AG04450 (cell line): Measurements from ENCODE around the gene RIN3. TPM values are rescaled to one million over a fixed set of nuclear protein-coding genes. Genes with fewer than 3 reads are reported as not detected.

ENCODE experiments used
- CTCF ChIA-PET: fragments of 300-600, 350-600 bp; formaldehyde crosslinking; extraction: SDS; loops from one replicate; lab custom pipeline; 2022; ENCODE audit warnings: antibody characterized with exemption, inconsistent platforms; lab: Charles Lee
- POLR2A ChIA-PET: fragments of 350-600 bp; formaldehyde crosslinking; extraction: SDS; loops from one replicate; lab custom pipeline; 2021; ENCODE audit warnings: antibody characterized with exemption, inconsistent platforms; lab: Yijun Ruan, JAX
- DNase-seq: peaks from one replicate; pipeline ENCODE4 v3.0.0-alpha.2; 2011; ENCODE audit warnings: low read depth, low spot score
- H3K27ac ChIP-seq: one replicate; pipeline ENCODE4 v1.5.1; 2012; ENCODE audit warnings: low read depth, low read length, control low read depth
- H3K27me3 ChIP-seq: one replicate; pipeline ENCODE4 v1.6.0; 2012; ENCODE audit warnings: low read length; ENCODE audit not compliant: control insufficient read depth, insufficient read depth
- H3K4me3 ChIP-seq: 2 replicates; pipeline ENCODE4 v1.5.1; 2011; ENCODE audit warnings: mild to moderate bottlenecking, low read depth, low read length, control low read depth
- H3K9me3 ChIP-seq: 2 replicates; pipeline ENCODE4 v1.5.1; 2012; ENCODE audit warnings: low read length; ENCODE audit not compliant: control insufficient read depth, insufficient read depth
- CTCF ChIP-seq: IDR thresholded peaks from 2 replicates; pipeline ENCODE4 v1.5.1; 2011; ENCODE audit warnings: low read depth, low read length, control low read depth, inconsistent platforms
- polyA plus RNA-seq: library from polyadenylated mRNA; depleted of rRNA; stranded (reverse); fragments of >200 nt; gene quantifications from 2 replicates; pipeline ENCODE4 v1.2.3, GENCODE V29; 2011

RIN3 gene
- polyA plus RNA-seq, 1 experiment, result 3.7 TPM

GRCh38 chr14:92472860-92473259 lies 40.7 kb upstream of the RIN3 start:
- no peak for TF ChIP-seq CTCF
- ChIA-PET CTCF (interaction anchor here (1.2 kb wide), 1 partner anchor 208 kb away, joined by 3 read pairs; no protein-coding TSS in a partner anchor), POLR2A (interaction anchor here (0.7 kb wide), 1 partner anchor 20 kb away, joined by 3 read pairs; no protein-coding TSS in a partner anchor)
- Histone ChIP-seq H3K9me3 (peaks cover 4% of the 10 kb centered on the region; the same call in 1 of the 2 replicates), H3K27me3 (no peaks in the 10 kb centered on the region), H3K4me3 (no peak overlapping the region), H3K27ac (no peak overlapping the region)
- no peak for DNase-seq

- Histone ChIP-seq H3K9me3 (peaks cover 4% of the 10 kb centered on the region; the same call in 1 of the 2 replicates), H3K4me3 (no peak overlapping the region), H3K27ac (peak overlapping the region; percentile 48), H3K27me3 (no peaks in the 10 kb centered on the region)
- CTCF ChIA-PET, result interaction anchor here (1.2 kb wide), 1 partner anchor 207 kb away, joined by 3 read pairs; no protein-coding TSS in a partner anchor
- TF ChIP-seq CTCF, result no peak
- DNase-seq, result no peak
- POLR2A ChIA-PET, result no interaction called here
Measured at GRCh38 chr14:92473261-92473968, 40.2 kb upstream of the RIN3 start.

- TF ChIP-seq CTCF, result no peak
- POLR2A ChIA-PET, result interaction anchor here (0.7 kb wide), 1 partner anchor 161 kb away, joined by 3 read pairs; no protein-coding TSS in a partner anchor
- H3K27ac ChIP-seq, result peak overlapping the region; percentile 24
- H3K4me3 ChIP-seq, result no peak overlapping the region
- H3K27me3 ChIP-seq, result no peaks in the 10 kb centered on the region
- CTCF ChIA-PET, result interaction anchor here (1.2 kb wide), 1 partner anchor 207 kb away, joined by 3 read pairs; no protein-coding TSS in a partner anchor
- peaks cover 3% of the 10 kb centered on the region; the same call in 1 of the 2 replicates for H3K9me3 ChIP-seq
- no peak for DNase-seq
Measured at GRCh38 chr14:92473969-92474535, 39.5 kb upstream of the RIN3 start.

- no peak for TF ChIP-seq CTCF
- Histone ChIP-seq H3K27ac (no peak overlapping the region), H3K27me3 (no peaks in the 10 kb centered on the region), H3K9me3 (no peaks in the 10 kb centered on the region), H3K4me3 (no peak overlapping the region)
- DNase-seq, result no peak
- ChIA-PET POLR2A (no interaction called here), CTCF (no interaction called here)
Measured at GRCh38 chr14:92475037-92475436, 38.5 kb upstream of the RIN3 start.
